GM23338 (cell line): ENCODE measurements around the gene CENPB. TPM values are rescaled to one million over a fixed set of nuclear protein-coding genes. Genes with fewer than 3 reads are reported as not detected.

Experiments used
- ATAC-seq: fragments of 200-7000 bp; cut with Tn5 transposase; 3 replicates; pipeline ENCODE4 v1.9.1; 2020
- DNase-seq: peaks from one replicate; pipeline ENCODE4 v3.0.0-alpha.2; 2015; ENCODE audit warnings: low spot score
- H2AFZ ChIP-seq: fragments of 200-600 bp; sonication (generic); 2 replicates; pipeline ENCODE4 v1.8.0; 2016; ENCODE audit warnings: antibody characterized with exemption, mild to moderate bottlenecking, moderate library complexity
- H3F3A ChIP-seq: fragments of 200-600 bp; sonication (generic); replicated peaks from 2 replicates; pipeline ENCODE4 v1.8.0; 2017; ENCODE audit warnings: antibody characterized with exemption, mixed run types, low read depth
- H3K27ac ChIP-seq: fragments of 200-600 bp; sonication (generic); 2 replicates; pipeline ENCODE4 v1.6.1; 2016; ENCODE audit warnings: low read depth
- H3K27me3 ChIP-seq: fragments of 200-600 bp; sonication (generic); 2 replicates; pipeline ENCODE4 v1.8.0; 2016; ENCODE audit warnings: mild to moderate bottlenecking, mixed run types, moderate library complexity; ENCODE audit not compliant: insufficient read depth
- H3K36me3 ChIP-seq: fragments of 200-600 bp; sonication (generic); 2 replicates; pipeline ENCODE4 v1.8.0; 2016; ENCODE audit warnings: mild to moderate bottlenecking; ENCODE audit not compliant: insufficient read depth
- H3K4me1 ChIP-seq: fragments of 200-600 bp; sonication (generic); 2 replicates; pipeline ENCODE4 v1.8.0; 2016; ENCODE audit warnings: mild to moderate bottlenecking, moderate library complexity; ENCODE audit not compliant: insufficient read depth
- H3K4me2 ChIP-seq: fragments of 200-600 bp; sonication (generic); 2 replicates; pipeline ENCODE4 v1.7.1; 2017; ENCODE audit warnings: mixed run types
- H3K4me3 ChIP-seq: fragments of 200-600 bp; sonication (generic); 2 replicates; pipeline ENCODE4 v1.6.1; 2016; ENCODE audit warnings: mixed run types
- H3K79me2 ChIP-seq: fragments of 200-600 bp; sonication (generic); replicated peaks from 2 replicates; pipeline ENCODE4 v1.8.0; 2017; ENCODE audit warnings: mild to moderate bottlenecking; ENCODE audit not compliant: insufficient read depth
- H3K9me2 ChIP-seq: fragments of 200-600 bp; sonication (generic); 2 replicates; pipeline ENCODE4 v1.8.0; 2017; ENCODE audit not compliant: insufficient read depth
- H4K20me1 ChIP-seq: fragments of 200-600 bp; sonication (generic); replicated peaks from 2 replicates; pipeline ENCODE4 v1.8.0; 2017; ENCODE audit warnings: mild to moderate bottlenecking; ENCODE audit not compliant: insufficient read depth
- H3K27ac Mint-ChIP-seq: 2 replicates; pipeline ENCODE4 v1.8.0; 2020; ENCODE audit warnings: inconsistent platforms, mild to moderate bottlenecking, moderate library complexity, mixed read lengths
- H3K27me3 Mint-ChIP-seq: 3 replicates; pipeline ENCODE4 v1.8.0; 2022; ENCODE audit warnings: low read depth, mild to moderate bottlenecking, moderate library complexity, mixed read lengths, inconsistent platforms; ENCODE audit not compliant: insufficient read depth, poor library complexity
- H3K36me3 Mint-ChIP-seq: 3 replicates; pipeline ENCODE4 v1.8.0; 2021; ENCODE audit warnings: low read depth, mild to moderate bottlenecking, inconsistent platforms, moderate library complexity, mixed read lengths
- H3K4me1 Mint-ChIP-seq: 3 replicates; pipeline ENCODE4 v1.8.0; 2020; ENCODE audit warnings: mild to moderate bottlenecking, inconsistent platforms, mixed read lengths
- H3K4me3 Mint-ChIP-seq: 3 replicates; pipeline ENCODE4 v1.8.0; 2021; ENCODE audit warnings: moderate library complexity, mild to moderate bottlenecking, inconsistent platforms, mixed read lengths
- H3K9me3 Mint-ChIP-seq: 3 replicates; pipeline ENCODE4 v1.8.0; 2020; ENCODE audit warnings: moderate library complexity, mild to moderate bottlenecking, inconsistent platforms, mixed read lengths
- CREB1 ChIP-seq: fragments of 250-450 bp; sonication (Bioruptor Pico); IDR thresholded peaks from 2 replicates; pipeline ENCODE4 v1.5.0; 2020; ENCODE audit warnings: low read depth, mild to moderate bottlenecking, moderate library complexity
- EZH2 ChIP-seq: fragments of 200-600 bp; sonication (generic); IDR thresholded peaks from one replicate; pipeline ENCODE4 v1.8.0; 2017; ENCODE audit warnings: antibody characterized with exemption, mild to moderate bottlenecking, low read depth; ENCODE audit not compliant: unreplicated experiment
- EZH2phosphoT487 ChIP-seq: fragments of 200-600 bp; sonication (generic); IDR thresholded peaks from one replicate; pipeline ENCODE4 v1.8.1; 2018; ENCODE audit warnings: antibody characterized with exemption; ENCODE audit not compliant: unreplicated experiment
- NANOG ChIP-seq: IDR thresholded peaks from 2 replicates; pipeline ENCODE4 v1.6.1; 2016; ENCODE audit warnings: antibody characterized with exemption, borderline replicate concordance
- POLR2AphosphoS5 ChIP-seq: IDR thresholded peaks from 2 replicates; pipeline ENCODE4 v1.6.1; 2016; ENCODE audit warnings: antibody characterized with exemption, low read depth
- STAT1 ChIP-seq: IDR thresholded peaks from one replicate; pipeline ENCODE4 v1.6.1; 2016; ENCODE audit warnings: antibody characterized with exemption; ENCODE audit not compliant: unreplicated experiment
- ZNF114 ChIP-seq: fragments of 250-450 bp; sonication (Bioruptor Pico); IDR thresholded peaks from 2 replicates; pipeline ENCODE4 v1.5.0; 2020; ENCODE audit warnings: mild to moderate bottlenecking, moderate library complexity
- polyA plus RNA-seq: library from polyadenylated mRNA; unstranded; fragments of >200 nt; fragmentation: Nextera tagmentation; extraction: Ambion mirVana; gene quantifications from 2 replicates; pipeline ENCODE4 v1.2.1, GENCODE V29; 2016
- total RNA-seq: library from RNA; depleted of rRNA; stranded (reverse); fragments of >200 nt; shearing (Covaris generic); gene quantifications from 2 replicates; pipeline ENCODE4 v1.2.3, GENCODE V29; 2014
- TF ChIP-seq, protein P1 (sequence below): fragments of 250-450 bp; sonication (Bioruptor Pico); IDR thresholded peaks from 2 replicates; pipeline ENCODE4 v1.5.0; 2020; ENCODE audit warnings: mild to moderate bottlenecking, moderate library complexity
- TF ChIP-seq, protein P2 (sequence below): IDR thresholded peaks from one replicate; pipeline ENCODE4 v1.6.1; 2018; ENCODE audit warnings: antibody characterized with exemption; ENCODE audit not compliant: unreplicated experiment
- TF ChIP-seq, protein P3 (sequence below), 2 experiments: fragments of 200-600 bp in 1 of 2; sonication (generic) in 1 of 2; conservative IDR thresholded peaks; 2 replicates each; pipeline versions ENCODE4 v1.5.1 to v1.6.1; 2016 to 2017; ENCODE audit warnings: antibody characterized with exemption in 2 of 2, low read depth in 2 of 2, mild to moderate bottlenecking in 2 of 2, moderate library complexity in 1 of 2
- TF ChIP-seq, protein P4 (sequence below): IDR thresholded peaks from 2 replicates; pipeline ENCODE4 v1.6.1; 2016; ENCODE audit warnings: antibody characterized with exemption

CENPB gene
- total and polyA plus RNA-seq, 2 experiments from 2014 or later, result 10.8 to 52.1 TPM

DNA sequence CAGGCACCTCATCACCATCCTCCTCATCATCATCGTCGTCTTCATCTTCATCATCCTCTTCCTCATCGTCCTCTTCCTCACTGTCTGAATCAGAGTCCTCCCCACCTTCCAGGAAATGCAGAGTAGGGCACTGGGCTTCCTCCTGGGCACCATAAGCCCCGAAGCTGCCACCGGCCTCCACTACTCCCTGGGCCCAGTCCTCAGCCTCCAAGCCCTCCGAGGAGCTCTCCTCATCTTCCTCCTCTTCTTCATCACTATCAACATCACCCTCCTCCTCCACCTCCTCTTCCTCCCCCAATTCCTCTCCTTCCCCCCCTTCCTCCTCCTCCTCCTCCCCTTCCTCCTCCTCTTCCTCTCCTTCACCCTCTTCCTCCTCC, 1.7 kb downstream of the CENPB start:
- Histone ChIP-seq H2AFZ (no peak overlapping the region), H3K4me1 (peaks cover 7% of the 10 kb centered on the region; the same call in 1 of the 2 replicates), H3K79me2 (no peaks in the 10 kb centered on the region; the same call in 1 of the 2 replicates), H3K27me3 (peaks cover 40% of the 10 kb centered on the region), H3F3A (peaks cover 7% of the 10 kb centered on the region; the same call in 1 of the 2 replicates), H3K36me3 (no peaks in the 10 kb centered on the region), H3K4me3 (peak overlapping the region; percentile 67; the same call in 1 of the 2 replicates), H3K9me2 (no peaks in the 10 kb centered on the region), H4K20me1 (peaks cover 25% of the 10 kb centered on the region), H3K27ac (no peak overlapping the region), H3K4me2 (peak overlapping the region; percentile 82; the same call in 1 of the 2 replicates)
- no peak for ATAC-seq
- Mint-ChIP-seq H3K27ac (no peak overlapping the region), H3K4me3 (peak overlapping the region; percentile 39; the same call in 1 of the 3 replicates), H3K27me3 (peaks cover 13% of the 10 kb centered on the region), H3K9me3 (no peaks in the 10 kb centered on the region), H3K4me1 (peaks cover 27% of the 10 kb centered on the region), H3K36me3 (peaks cover 6% of the 10 kb centered on the region)
- TF ChIP-seq EZH2phosphoT487, result no peak
- no peak for TF ChIP-seq POLR2AphosphoS5
- TF ChIP-seq, protein P1, sequence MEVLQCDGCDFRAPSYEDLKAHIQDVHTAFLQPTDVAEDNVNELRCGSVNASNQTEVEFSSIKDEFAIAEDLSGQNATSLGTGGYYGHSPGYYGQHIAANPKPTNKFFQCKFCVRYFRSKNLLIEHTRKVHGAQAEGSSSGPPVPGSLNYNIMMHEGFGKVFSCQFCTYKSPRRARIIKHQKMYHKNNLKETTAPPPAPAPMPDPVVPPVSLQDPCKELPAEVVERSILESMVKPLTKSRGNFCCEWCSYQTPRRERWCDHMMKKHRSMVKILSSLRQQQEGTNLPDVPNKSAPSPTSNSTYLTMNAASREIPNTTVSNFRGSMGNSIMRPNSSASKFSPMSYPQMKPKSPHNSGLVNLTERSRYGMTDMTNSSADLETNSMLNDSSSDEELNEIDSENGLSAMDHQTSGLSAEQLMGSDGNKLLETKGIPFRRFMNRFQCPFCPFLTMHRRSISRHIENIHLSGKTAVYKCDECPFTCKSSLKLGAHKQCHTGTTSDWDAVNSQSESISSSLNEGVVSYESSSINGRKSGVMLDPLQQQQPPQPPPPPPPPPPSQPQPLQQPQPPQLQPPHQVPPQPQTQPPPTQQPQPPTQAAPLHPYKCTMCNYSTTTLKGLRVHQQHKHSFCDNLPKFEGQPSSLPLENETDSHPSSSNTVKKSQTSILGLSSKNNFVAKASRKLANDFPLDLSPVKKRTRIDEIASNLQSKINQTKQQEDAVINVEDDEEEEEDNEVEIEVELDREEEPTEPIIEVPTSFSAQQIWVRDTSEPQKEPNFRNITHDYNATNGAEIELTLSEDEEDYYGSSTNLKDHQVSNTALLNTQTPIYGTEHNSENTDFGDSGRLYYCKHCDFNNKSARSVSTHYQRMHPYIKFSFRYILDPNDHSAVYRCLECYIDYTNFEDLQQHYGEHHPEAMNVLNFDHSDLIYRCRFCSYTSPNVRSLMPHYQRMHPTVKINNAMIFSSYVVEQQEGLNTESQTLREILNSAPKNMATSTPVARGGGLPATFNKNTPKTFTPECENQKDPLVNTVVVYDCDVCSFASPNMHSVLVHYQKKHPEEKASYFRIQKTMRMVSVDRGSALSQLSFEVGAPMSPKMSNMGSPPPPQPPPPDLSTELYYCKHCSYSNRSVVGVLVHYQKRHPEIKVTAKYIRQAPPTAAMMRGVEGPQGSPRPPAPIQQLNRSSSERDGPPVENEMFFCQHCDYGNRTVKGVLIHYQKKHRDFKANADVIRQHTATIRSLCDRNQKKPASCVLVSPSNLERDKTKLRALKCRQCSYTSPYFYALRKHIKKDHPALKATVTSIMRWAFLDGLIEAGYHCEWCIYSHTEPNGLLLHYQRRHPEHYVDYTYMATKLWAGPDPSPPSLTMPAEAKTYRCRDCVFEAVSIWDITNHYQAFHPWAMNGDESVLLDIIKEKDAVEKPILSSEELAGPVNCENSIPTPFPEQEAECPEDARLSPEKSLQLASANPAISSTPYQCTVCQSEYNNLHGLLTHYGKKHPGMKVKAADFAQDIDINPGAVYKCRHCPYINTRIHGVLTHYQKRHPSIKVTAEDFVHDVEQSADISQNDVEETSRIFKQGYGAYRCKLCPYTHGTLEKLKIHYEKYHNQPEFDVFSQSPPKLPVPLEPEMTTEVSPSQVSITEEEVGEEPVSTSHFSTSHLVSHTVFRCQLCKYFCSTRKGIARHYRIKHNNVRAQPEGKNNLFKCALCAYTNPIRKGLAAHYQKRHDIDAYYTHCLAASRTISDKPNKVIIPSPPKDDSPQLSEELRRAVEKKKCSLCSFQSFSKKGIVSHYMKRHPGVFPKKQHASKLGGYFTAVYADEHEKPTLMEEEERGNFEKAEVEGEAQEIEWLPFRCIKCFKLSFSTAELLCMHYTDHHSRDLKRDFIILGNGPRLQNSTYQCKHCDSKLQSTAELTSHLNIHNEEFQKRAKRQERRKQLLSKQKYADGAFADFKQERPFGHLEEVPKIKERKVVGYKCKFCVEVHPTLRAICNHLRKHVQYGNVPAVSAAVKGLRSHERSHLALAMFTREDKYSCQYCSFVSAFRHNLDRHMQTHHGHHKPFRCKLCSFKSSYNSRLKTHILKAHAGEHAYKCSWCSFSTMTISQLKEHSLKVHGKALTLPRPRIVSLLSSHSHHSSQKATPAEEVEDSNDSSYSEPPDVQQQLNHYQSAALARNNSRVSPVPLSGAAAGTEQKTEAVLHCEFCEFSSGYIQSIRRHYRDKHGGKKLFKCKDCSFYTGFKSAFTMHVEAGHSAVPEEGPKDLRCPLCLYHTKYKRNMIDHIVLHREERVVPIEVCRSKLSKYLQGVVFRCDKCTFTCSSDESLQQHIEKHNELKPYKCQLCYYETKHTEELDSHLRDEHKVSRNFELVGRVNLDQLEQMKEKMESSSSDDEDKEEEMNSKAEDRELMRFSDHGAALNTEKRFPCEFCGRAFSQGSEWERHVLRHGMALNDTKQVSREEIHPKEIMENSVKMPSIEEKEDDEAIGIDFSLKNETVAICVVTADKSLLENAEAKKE (CRISPR knock-in tag), result no peak
- TF ChIP-seq STAT1, result no peak
- TF ChIP-seq NANOG, result no peak
- TF ChIP-seq EZH2, result no peak
- TF ChIP-seq ZNF114 (CRISPR knock-in tag), result no peak
- TF ChIP-seq, protein P2, sequence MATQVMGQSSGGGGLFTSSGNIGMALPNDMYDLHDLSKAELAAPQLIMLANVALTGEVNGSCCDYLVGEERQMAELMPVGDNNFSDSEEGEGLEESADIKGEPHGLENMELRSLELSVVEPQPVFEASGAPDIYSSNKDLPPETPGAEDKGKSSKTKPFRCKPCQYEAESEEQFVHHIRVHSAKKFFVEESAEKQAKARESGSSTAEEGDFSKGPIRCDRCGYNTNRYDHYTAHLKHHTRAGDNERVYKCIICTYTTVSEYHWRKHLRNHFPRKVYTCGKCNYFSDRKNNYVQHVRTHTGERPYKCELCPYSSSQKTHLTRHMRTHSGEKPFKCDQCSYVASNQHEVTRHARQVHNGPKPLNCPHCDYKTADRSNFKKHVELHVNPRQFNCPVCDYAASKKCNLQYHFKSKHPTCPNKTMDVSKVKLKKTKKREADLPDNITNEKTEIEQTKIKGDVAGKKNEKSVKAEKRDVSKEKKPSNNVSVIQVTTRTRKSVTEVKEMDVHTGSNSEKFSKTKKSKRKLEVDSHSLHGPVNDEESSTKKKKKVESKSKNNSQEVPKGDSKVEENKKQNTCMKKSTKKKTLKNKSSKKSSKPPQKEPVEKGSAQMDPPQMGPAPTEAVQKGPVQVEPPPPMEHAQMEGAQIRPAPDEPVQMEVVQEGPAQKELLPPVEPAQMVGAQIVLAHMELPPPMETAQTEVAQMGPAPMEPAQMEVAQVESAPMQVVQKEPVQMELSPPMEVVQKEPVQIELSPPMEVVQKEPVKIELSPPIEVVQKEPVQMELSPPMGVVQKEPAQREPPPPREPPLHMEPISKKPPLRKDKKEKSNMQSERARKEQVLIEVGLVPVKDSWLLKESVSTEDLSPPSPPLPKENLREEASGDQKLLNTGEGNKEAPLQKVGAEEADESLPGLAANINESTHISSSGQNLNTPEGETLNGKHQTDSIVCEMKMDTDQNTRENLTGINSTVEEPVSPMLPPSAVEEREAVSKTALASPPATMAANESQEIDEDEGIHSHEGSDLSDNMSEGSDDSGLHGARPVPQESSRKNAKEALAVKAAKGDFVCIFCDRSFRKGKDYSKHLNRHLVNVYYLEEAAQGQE, result no peak
- TF ChIP-seq, protein P3, sequence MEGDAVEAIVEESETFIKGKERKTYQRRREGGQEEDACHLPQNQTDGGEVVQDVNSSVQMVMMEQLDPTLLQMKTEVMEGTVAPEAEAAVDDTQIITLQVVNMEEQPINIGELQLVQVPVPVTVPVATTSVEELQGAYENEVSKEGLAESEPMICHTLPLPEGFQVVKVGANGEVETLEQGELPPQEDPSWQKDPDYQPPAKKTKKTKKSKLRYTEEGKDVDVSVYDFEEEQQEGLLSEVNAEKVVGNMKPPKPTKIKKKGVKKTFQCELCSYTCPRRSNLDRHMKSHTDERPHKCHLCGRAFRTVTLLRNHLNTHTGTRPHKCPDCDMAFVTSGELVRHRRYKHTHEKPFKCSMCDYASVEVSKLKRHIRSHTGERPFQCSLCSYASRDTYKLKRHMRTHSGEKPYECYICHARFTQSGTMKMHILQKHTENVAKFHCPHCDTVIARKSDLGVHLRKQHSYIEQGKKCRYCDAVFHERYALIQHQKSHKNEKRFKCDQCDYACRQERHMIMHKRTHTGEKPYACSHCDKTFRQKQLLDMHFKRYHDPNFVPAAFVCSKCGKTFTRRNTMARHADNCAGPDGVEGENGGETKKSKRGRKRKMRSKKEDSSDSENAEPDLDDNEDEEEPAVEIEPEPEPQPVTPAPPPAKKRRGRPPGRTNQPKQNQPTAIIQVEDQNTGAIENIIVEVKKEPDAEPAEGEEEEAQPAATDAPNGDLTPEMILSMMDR (conservative IDR thresholded peaks at IDR 0.05; ENCODE audit: low read depth in 2 of 2), result no peak
- TF ChIP-seq, protein P4, sequence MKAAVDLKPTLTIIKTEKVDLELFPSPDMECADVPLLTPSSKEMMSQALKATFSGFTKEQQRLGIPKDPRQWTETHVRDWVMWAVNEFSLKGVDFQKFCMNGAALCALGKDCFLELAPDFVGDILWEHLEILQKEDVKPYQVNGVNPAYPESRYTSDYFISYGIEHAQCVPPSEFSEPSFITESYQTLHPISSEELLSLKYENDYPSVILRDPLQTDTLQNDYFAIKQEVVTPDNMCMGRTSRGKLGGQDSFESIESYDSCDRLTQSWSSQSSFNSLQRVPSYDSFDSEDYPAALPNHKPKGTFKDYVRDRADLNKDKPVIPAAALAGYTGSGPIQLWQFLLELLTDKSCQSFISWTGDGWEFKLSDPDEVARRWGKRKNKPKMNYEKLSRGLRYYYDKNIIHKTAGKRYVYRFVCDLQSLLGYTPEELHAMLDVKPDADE, result no peak
- TF ChIP-seq CREB1, result no peak
- no peak for DNase-seq
